ENCODE measurements around the gene AKAP12. TPM values are rescaled to one million over a fixed set of nuclear protein-coding genes. Genes with fewer than 3 reads are reported as not detected.

The AKAP12 gene
- polyA plus RNA-seq, 1 donor from 2014 or later, result 21.5 TPM

GRCh38 chr6:151335930-151336329, 96.2 kb downstream of the AKAP12 start:
- TF ChIP-seq TAF1 (IDR thresholded peaks at IDR 0.05; ENCODE audit: low read depth) (no peak), EP300 (conservative IDR thresholded peaks at IDR 0.05; ENCODE audit: poor library complexity, severe bottlenecking) (no peak), CTCF (IDR thresholded peaks at IDR 0.05; ENCODE audit: poor library complexity, severe bottlenecking) (no peak), EZH2 (IDR thresholded peaks at IDR 0.05; ENCODE audit: borderline replicate concordance, insufficient read depth, low read length, poor library complexity, severe bottlenecking) (no peak), POLR2AphosphoS5 (IDR thresholded peaks at IDR 0.05) (no peak), MXI1 (conservative IDR thresholded peaks at IDR 0.05; ENCODE audit: poor library complexity, severe bottlenecking) (no peak), SMC3 (conservative IDR thresholded peaks at IDR 0.05; ENCODE audit: poor library complexity) (no peak), RAD21 (conservative IDR thresholded peaks at IDR 0.05) (no peak), REST (IDR thresholded peaks at IDR 0.05; ENCODE audit: borderline replicate concordance) (no peak)
- no peak overlapping the region for H3K27ac ChIP-seq (ENCODE audit: low read length)
- H3K9me3 ChIP-seq (ENCODE audit: low read length), result no peaks in the 10 kb centered on the region
- no peaks in the 10 kb centered on the region for H3K27me3 ChIP-seq (ENCODE audit: insufficient read depth, low read depth, low read length)
- H4K20me1 ChIP-seq (ENCODE audit: insufficient read depth), result no peaks in the 10 kb centered on the region
- H2AFZ ChIP-seq (ENCODE audit: low read depth, low read length), result no peak overlapping the region
- H3K79me2 ChIP-seq (replicated peaks; ENCODE audit: insufficient read depth, low read length), result no peaks in the 10 kb centered on the region
- no peak overlapping the region for H3K9ac ChIP-seq (ENCODE audit: low read length)
- no peak overlapping the region for H3K4me3 ChIP-seq (ENCODE audit: low read length)
- no peaks in the 10 kb centered on the region for H3K9me2 ChIP-seq (ENCODE audit: insufficient read depth, low read length)
- H3F3A ChIP-seq (ENCODE audit: insufficient read depth, low read length, poor library complexity, severe bottlenecking), result no peaks in the 10 kb centered on the region
- H3K4me2 ChIP-seq (ENCODE audit: low read length), result no peak overlapping the region
- no peaks in the 10 kb centered on the region for H3K36me3 ChIP-seq (ENCODE audit: insufficient read depth, low read length)

- Histone ChIP-seq H3K27me3 (ENCODE audit: insufficient read depth, low read depth, low read length) (no peaks in the 10 kb centered on the region), H3K9me2 (ENCODE audit: insufficient read depth, low read length) (no peaks in the 10 kb centered on the region), H3K36me3 (ENCODE audit: insufficient read depth, low read length) (no peaks in the 10 kb centered on the region), H3F3A (ENCODE audit: insufficient read depth, low read length, poor library complexity, severe bottlenecking) (no peaks in the 10 kb centered on the region), H4K20me1 (ENCODE audit: insufficient read depth) (no peaks in the 10 kb centered on the region), H3K9ac (ENCODE audit: low read length) (no peak overlapping the region), H3K79me2 (replicated peaks; ENCODE audit: insufficient read depth, low read length) (no peaks in the 10 kb centered on the region), H3K4me2 (ENCODE audit: low read length) (no peak overlapping the region), H3K4me3 (ENCODE audit: low read length) (no peak overlapping the region), H2AFZ (ENCODE audit: low read depth, low read length) (no peak overlapping the region), H3K9me3 (ENCODE audit: low read length) (no peaks in the 10 kb centered on the region), H3K27ac (ENCODE audit: low read length) (no peak overlapping the region)
- TF ChIP-seq EZH2 (IDR thresholded peaks at IDR 0.05; ENCODE audit: borderline replicate concordance, insufficient read depth, low read length, poor library complexity, severe bottlenecking), result no peak
- TF ChIP-seq CTCF (IDR thresholded peaks at IDR 0.05; ENCODE audit: poor library complexity, severe bottlenecking), result no peak
- no peak for TF ChIP-seq TAF1 (IDR thresholded peaks at IDR 0.05; ENCODE audit: low read depth)
- no peak for TF ChIP-seq EP300 (conservative IDR thresholded peaks at IDR 0.05; ENCODE audit: poor library complexity, severe bottlenecking)
- TF ChIP-seq MXI1 (conservative IDR thresholded peaks at IDR 0.05; ENCODE audit: poor library complexity, severe bottlenecking), result no peak
Observed at GRCh38 chr6:151338651-151339200, 99.0 kb downstream of the AKAP12 start.

Data from neural cell (in vitro differentiated cells).